CD4-positive, alpha-beta T cell treated with Interleukin-15 for 1 hour (primary cell): ENCODE measurements around the gene TEX22.

Experiments
- DNase-seq: peaks from one replicate; pipeline ENCODE4 v3.0.0-alpha.2; 2020

Gene TEX22

DNA sequence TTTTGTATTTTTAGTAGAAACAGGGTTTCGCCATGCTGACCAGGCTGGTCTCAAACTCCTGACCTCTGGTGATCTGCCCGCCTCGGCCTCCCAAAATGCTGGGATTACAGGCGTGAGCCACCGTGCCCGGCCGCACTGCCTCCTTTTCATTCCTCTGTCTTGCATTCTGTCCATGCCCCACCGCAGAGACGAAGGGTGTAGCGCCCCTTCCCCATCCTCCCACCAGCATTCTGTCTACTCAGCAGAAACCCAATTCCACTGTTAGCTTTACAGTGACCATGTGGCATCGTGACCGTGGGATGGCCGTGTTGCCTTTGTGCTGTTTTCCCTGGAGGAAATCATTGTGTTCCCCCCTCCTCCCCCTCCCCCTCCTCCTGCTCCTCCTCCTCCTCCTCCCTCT, 10.3 kb downstream of the TEX22 start:
- DNase-seq, result no peak

DNA sequence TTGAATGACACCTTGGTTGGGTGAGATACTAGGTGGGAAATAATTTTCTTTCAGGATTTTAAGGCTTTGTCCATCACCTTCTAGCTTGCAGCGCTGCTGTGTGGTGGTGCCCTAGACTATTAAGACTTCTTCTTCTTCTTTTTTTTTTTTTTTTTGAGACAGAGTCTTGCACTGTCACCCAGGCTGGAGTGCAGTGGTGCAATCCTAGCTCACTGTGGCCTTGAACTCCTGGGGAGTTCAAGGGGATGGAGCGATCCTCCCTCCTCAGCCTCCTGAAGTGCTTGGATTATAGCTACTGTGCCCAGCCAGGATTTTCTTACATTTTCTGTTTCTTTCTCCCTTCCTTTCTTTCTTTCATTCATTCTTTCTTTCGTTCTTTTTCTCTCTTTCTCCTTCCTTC, 11.0 kb downstream of the TEX22 start:
- DNase-seq, result no peak

DNA sequence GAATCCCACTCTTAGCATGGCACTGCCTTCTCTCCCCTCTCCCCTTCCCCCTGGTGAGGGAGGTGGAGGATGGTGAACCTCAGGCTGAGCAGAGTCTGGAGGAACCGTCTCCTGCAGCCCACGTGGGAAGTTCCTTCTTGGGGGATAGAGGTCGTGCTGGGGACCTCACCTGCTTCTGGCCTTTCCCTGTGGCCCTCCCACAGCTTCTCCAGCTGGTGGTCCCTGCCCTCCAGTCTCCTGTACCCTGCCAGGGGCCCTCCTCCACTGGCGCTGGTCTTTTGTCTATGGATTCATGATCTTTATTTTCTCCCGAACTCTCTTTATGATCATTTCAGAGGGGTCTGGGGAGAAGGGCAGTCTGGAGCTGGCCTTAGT, 12.3 kb downstream of the TEX22 start:
- no peak for DNase-seq

DNA sequence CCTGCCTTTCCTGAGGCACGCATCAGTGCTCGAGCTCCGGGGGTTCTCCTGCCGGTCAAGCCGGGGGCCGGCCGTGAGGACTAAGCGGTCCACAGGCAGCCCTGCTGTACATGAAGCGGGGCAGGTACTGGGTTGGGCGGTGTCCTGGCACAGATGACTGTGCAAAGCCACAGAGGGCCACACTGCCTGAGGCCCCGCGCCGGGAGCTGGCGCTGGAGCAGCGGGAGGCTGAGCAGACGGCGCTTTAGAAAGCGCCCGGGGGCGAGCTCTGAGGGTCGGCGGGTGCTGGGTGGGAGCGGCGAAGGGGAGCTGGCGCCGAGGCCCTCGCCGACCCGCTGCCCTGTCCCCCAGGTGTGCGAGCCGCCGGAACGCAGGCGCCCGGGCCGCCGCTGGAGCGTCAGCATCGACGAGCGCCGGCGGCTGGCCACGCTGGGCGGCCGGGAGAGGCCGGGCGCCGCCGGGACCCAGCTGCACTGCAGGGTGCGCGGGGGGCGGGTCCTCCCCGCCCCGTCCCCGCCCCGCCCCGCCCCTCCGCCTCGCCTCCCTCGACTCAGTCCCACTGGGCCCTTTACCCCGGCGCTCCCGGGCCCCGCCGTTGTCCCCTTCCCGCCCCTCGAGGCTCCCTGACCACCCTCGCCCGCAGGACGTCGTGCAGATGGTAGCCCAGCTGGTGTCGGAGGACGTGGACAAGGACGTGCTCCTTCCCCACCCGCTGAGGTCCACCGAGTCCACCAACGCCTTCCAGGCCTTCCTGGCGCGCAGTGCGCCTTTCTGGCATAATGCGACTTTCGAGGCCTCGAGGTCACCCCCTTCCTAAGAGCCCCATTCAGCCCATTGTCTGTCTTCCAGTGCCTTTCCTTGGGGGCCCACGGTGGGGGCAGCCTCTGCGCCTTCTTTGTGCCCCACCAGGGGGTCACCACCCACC, 12.9 kb downstream of the TEX22 start:
- DNase-seq, result no peak

DNA sequence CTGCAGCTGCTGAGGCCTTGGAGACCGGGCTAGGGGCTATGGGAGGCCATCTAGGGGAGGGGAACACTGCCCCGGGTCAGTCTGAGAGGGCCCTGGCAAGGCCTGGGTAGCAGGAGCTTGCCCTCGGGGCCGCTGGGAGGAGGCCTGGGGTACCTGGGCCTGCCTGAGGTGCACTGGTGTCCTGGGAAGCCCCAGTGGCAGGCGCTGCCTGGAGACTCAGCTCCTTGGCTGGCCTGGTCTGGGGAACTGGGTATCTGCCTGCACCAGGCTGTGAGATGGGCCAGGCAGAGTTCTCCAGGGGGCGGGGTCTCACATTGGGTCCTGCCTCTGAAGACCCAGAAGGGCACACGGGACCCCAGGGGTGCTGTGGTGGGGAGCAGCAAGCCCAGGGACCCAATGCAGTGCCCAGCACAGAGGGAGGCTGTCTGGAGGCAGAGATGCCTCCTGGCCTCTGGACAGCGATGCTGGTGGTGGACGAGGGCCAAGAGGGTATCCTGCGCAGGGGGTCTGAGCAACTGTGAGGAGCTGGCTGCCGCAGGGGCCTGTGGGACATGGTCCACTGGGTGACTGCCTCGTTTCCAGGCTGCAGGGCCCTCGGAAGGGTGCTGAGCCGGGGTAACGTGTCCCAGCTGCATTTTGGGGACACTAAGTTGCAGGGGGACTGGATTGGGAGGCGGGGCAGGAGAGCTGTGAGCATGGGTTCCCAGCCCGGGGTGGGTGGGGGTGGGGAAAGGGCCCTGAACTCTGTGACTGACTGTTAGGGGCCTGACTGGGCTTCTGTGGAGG, 13.8 kb downstream of the TEX22 start:
- DNase-seq, result no peak

DNA sequence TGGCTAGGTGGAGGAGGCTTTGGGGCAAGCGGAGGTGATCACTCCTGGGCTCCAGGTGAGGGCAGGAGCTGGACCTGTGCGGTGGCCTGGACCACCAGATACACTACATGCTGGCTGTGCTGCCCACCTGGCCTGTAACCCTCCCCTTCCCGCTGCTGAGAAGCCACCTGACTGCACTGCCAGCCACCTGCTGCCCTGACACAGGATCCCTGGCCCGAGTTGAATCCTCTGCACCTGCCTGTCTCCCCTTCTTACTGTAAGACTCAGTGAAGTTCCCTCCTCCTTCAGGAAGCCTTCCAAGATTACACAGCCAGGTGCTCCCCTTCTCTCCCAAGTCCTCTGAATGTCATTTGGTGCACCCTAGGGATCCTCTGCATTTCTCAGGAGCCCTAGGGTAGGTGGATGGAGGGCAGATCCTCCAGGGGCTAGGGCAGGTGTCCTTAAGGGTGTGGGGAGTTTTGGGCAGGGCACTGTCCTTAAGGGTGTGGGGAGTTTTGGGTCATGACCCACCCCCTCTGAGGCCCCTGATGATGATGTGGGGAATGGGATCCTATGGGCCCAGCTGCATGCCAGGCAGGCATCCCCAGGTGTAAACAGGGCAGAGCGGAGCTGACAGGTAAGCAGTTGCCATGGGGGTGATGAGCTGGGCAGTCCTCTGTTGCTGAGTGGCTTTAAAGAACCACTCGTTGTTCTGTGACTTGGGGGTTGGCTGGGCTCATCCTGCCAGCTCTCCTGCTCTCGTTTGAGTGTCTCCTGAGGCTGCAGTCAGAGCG, 14.6 kb downstream of the TEX22 start:
- no peak for DNase-seq

DNA sequence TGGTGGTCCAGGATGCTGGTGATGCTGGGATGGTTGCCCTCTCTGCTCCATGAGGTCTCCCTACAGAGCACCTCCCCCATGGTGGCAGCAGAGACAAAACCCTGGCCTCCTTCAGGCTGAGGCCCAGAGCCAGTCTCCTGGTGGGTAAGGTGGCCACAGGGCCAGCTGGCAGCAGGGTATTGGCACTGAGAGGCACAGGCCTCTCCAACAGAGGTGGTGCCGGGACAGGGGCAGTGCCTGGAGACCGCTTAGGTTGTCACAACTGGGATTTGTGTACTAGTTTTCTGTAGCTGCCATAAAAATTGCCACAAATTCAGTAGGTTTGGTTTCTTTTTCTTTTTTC, 15.2 kb downstream of the TEX22 start:
- no peak for DNase-seq

DNA sequence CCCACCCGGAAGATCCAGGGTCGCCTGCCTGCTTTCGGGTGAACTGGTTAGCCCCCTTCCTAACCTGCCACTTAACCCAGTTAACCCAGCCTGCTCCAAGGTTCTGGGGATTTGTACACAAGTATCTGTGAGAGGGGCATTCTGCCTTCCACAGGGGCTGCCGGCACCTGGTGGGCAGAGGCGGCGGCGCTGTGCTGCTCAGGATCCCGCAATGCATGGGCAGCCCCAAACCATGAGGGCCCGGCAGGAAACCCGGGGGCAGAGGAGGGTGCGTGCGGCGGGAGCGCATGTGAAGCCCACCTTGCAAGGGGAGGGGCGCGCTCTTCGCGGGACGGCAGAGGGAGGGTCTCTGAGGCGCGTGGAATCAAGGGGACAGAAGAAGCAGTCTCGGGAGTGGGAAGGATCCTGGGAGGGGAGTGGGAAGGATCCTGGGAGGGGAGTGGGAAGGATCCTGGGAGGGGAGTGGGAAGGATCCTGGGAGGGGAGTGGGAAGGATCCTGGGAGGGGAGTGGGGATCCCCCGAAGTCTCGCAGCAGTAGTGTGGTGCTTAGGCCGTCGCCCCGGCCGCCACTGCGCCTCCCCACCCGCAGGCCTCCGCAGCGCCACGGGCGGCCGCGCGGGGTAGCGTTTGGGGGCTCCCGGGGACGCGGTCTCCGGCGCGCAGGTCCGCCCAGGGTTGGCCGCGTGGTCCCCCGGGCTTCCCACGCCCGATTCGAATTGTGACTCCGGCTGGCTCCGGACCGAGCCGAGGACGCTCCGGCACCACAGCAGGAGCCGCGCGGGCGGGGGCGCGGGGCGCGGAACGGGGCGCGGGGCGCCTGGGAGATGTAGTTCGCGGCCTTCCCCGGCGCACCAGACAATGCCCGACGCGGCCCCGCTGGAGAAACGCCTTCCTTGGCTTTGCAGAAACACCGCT, 16.4 kb downstream of the TEX22 start:
- peak; percentile 59 for DNase-seq

DNA sequence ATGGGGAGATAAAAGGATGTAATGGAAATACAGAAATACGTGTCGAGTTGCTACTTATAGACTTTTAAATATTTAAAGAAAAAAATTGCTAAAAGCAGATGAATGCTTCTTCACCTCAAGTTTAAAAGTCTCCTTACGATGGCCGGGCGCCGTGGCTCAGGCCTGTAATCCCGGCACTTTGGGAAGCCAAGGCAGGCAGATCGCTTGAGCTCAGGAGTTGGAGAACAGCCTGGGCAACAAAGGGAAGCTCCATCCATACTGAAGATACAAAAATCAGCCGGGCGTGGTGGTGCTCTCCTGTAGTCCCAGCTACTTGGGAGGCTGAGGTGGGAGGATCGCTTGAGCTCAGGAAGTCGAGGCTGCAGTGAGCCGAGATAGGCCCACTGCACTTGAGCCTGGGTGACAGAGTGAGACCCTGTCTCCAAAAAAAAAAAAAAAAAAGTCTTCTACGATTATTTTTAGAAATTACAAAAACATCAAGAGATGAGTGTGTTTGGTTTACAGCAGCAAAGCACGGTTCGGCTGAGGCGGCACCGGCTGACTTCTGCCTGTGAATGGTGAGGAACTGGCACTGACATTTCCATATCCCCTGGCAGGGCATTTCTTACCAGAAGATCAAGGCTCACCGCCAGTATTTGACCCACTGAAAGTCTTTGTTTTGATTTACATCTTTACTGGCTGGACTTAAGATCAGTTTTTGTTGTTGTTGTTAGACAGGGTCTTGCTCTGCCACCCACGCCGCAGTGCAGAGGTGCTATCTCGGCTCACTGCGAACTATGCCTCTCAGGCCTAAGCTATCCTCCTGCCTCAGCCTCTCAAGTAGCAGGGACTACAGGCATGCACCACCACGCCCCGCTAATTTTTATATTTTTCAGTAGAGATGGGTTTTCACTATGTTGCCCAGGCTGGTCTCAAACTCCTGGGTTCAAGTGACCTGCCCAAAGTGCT, 17.4 kb downstream of the TEX22 start:
- DNase-seq, result no peak

DNA sequence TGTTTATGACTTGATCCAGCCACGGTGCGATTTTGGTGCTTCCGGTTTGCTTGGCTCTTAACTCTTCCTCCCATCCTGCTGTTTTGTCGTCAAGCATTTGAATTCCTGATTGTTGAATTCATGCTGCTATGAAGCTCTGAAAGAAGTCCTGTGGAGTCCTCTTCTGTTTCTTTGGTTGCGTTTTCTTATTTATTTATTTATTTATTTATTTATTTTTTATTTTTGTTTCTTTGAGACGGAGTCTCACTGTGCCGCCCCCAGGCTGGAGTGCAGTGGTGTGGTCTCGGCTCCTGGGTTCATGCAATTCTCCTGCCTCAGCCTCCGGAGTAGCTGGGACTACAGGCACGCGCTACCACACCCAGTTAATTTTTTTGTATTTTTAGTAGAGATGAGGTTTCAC, 18.3 kb downstream of the TEX22 start:
- no peak for DNase-seq

DNA sequence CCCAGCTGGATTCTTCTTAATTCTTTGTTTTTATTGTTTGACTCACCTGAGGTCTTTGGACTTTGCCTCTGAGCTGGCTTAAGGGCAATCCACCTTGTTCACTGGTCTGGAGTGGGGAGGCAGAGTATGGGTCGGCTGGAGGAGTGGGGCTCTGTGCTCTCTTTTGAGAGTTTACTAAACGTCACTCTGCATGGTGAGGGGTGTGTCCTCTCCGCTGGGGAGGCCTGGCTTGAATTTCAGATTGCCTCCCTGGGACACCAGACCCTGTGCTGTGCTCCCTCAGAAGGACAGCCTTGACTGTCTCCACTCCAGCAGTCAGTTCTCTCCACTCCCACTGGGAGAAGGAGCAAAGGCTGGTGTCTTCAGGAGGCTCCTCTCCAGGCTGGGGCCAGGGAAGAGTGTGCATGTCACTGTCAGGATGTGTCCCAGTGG, 19.4 kb downstream of the TEX22 start:
- no peak for DNase-seq

DNA sequence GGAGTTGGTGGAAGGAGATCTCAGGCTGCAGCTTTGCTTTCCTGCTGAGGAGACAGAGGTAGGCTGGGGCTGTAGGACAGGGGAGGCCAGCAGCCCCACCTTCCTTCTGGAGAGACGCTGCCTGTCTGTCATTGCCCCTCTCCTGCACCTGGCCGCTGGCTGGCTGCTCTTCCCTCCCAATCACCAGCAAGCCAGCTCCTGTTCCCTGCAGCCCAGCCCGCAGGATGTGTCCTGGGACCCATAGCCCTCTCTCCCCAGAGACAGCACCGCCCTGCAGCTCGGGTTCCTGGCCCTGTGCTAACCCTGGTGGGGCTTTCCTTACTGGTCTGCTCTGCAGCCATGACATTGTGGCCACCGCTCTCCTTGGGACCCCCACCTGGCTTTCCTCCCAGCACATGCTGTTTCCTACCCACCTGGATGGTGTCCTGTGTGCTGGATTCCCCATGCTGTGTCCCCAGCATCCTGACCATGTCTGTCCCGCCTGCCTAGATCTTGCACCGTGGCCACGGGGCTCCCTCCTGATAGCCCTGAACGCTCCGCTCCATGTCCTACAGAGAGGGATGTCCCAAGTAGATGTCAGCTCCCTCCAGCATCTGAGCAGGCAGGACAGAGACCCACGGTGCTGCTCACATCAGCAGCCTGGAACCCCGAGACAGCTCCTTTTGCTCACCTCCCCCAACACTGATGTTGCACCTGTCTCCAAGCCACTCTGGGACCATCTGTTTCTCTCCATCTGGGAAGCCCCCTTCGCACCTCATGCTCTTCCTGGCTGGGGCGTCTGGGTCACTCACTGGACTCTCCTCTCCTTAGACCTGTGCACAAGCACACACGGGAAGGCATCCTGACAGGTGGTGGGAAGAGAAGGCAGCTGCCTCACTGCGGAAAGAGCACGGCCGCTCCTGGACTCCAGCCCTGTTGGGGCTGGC, 20.2 kb downstream of the TEX22 start:
- DNase-seq, result no peak

DNA sequence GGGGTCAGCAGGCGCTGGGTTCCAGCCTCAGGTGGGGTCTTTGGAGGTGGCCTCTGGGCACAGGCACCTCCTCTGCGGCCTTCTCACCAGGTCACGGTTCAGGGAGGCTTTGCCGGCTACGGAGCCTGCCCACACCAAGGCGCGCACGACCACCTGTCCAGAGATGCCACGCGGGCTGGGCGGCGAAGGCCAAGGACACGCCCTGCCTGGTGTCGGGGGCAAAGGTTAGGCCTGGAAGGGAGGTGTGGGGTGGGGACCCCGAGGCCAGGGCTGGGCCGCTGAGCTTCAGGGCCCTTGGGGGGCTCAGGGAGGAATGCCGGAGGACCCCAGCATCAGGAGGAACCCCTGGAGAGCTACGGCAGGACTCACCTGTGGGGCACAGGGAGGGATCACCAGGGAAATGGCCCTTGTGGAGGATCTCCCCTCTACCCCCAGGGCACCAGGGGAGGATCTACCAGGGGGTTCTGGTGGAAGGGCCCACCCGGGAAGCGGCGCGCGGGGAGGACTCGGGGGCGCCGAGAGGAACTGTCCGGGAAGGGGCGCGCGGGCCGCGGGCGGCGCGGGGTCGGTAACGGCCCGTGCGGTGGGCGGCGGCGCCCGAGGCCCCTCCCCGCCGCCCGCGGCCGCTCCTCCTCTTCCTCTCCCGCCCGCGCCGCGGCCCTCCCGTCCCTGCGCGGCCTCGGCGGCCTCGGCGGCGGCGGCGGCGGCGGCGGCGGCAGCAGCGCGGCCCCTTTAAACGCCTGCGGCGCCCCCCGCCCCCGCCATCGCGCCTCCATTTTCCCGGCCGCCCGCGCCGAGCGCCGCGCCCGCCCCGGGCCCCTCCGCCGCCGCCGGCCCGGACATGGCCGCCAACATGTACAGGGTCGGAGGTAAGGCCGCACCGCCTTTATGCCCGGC, 21.1 kb downstream of the TEX22 start, which contains the start of gene MTA1:
MTA1 (plus strand) TSS at position 633 of the 897 bp plus-strand sequence; CDS start at position 842, 209 bp downstream.
- peak; percentile 37 for DNase-seq

DNA sequence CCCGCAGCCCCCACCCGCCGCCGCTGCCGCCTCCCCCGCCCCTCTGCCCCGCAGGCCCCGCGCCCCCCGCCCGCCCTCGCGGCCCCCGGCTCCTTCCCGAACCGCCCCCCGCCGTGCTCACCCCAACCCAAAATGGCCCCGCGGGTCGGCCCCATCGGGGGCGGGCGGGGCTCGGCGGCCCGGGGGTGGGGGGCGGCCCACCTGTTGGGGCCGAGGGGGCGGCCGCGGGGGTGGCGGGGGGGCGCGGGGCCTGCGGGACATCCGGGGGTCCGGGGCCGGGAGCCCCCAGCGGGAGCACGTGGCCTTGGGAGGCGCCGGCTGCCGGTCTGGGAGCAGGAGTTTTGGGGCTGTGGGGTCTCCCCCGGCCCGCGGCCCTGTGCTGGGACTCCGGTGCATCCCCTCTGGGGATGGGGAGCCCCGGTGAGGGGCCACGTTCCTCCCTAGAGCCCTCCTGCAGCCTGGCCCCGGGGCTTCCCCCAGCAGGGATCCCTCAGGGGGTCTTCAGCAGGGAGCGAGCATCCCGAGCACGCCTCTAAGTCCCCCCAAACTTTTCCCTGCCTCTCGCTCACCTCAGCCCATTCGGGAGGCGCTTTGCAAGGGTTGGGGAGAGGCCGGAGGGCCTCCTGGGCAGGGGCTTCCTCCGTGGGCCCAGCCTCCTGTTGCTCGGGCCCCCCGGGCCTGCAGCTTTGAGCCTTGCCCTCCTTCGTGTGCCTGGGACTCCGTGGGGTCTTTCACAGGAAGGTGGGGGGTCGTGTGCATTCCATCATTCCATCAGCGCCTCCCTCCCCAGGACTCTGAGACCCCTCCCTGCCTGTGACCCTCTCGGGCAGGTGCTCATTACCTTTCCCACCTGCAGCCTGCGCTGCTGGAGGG, 22.0 kb downstream of the TEX22 start:
- no peak for DNase-seq

DNA sequence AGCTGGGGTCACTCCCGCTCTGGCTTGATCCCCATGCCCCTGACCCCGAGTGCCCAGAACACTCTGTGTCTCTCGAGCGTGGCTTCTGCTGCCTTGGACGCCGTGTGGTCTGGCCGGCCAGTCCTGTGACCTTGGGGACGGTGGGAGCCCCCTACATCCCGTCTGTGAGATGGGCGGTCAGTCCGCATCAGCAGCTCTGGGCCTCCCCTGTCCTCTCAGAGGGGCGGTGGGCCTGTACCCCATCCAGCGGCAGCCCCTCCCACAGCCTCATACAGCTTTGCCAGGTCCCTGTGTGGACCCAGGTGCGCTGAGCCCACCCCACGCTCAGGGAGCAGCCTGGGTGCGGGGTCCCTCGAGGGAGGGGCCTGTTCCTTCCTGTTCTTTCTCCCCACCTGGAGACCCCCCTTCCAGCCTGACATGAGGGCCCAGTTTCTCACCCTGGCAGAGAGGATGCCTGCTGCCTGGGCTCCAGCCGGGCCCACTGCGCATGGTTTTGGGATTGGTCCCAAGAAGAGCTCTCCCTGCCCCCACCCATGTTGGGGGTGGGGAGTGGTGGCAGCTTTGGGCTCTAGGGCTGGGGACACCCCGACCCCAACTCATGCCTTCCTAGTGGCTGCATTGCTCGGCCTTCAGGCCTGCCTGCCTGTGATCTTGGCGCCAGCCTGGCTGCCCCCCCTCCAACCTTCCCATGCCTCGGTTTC, 22.8 kb downstream of the TEX22 start:
- no peak for DNase-seq

DNA sequence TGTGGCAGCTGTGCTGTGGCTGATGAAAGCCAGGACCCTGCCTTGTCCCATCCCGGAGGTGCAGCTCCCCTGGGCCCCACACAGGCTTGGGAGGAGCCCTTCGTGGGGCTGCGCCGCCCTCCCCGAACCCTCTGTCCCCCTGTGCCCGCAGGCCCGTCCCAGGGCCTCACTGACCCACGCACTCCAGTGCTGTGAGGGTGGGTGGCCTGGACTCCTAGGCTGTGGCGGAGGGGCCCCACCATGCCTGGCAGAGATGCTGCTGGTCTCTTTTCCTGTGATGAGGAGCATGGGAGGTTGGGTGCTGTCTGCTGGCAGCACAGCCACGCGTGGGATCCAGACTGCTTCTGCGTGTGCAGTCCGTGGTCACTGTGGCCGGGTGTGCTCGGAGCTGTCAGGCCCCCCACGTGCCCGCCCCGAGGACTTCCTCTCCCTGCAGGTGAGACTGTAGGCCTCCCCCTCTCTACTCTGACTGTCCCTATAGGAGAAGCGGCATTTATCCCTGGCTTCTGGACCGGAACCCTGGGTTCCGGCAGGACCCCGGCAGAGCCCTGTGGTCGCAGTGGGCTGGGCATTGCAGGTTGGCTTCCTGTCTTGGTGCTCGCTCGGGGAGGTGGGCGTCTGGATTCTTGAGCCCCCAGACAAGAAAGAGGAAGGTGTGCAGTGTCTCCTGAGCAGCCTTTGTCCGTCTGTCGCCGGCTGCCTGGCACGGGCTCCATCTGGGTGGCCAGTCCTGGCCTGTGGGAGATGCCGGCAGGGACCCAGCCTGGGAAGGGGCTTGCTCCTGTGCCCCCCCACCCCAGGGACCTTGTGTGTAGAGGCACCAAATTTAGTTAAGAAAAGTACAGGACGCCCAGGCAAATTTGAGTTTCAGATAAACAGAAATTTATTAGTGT, 23.6 kb downstream of the TEX22 start:
- DNase-seq, result no peak
